22Rv1 (cell line): ENCODE data around the gene AQP9.

Experiments
- H3K27ac ChIP-seq: fragments of 450-650 bp; 2 replicates; pipeline ENCODE4 v1.5.1; 2017
- ZFX ChIP-seq: fragments of 450-650 bp; IDR thresholded peaks from 2 replicates; pipeline ENCODE4 v1.6.1; 2017; ENCODE audit warnings: antibody characterized with exemption, borderline replicate concordance
- TF ChIP-seq, protein P1 (sequence below): fragments of 450-650 bp; IDR thresholded peaks from 2 replicates; pipeline ENCODE4 v1.5.1; 2017; ENCODE audit warnings: mild to moderate bottlenecking

Gene AQP9

DNA sequence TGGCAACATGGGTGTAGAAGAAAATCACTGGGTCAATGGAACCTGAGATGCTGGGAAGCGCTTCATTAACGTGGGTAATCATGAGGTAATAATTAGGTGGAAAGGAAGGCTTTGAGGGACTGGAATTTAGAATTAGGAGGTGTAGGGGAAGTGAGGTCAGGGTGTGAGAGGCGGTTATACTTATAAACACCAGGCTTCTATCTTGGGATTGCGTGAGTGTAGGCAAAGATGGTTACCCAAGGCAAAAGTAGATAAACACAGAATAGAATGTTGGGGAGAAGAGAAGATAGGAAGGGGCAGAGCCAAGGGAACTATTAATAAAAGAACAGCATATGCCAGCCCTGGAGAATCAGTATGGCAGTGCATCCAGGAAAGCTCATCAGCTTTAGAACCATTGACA, 3.3 kb upstream of the AQP9 start:
- no peak overlapping the region for H3K27ac ChIP-seq
- TF ChIP-seq, protein P1, sequence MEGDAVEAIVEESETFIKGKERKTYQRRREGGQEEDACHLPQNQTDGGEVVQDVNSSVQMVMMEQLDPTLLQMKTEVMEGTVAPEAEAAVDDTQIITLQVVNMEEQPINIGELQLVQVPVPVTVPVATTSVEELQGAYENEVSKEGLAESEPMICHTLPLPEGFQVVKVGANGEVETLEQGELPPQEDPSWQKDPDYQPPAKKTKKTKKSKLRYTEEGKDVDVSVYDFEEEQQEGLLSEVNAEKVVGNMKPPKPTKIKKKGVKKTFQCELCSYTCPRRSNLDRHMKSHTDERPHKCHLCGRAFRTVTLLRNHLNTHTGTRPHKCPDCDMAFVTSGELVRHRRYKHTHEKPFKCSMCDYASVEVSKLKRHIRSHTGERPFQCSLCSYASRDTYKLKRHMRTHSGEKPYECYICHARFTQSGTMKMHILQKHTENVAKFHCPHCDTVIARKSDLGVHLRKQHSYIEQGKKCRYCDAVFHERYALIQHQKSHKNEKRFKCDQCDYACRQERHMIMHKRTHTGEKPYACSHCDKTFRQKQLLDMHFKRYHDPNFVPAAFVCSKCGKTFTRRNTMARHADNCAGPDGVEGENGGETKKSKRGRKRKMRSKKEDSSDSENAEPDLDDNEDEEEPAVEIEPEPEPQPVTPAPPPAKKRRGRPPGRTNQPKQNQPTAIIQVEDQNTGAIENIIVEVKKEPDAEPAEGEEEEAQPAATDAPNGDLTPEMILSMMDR, result no peak
- no peak for TF ChIP-seq ZFX

DNA sequence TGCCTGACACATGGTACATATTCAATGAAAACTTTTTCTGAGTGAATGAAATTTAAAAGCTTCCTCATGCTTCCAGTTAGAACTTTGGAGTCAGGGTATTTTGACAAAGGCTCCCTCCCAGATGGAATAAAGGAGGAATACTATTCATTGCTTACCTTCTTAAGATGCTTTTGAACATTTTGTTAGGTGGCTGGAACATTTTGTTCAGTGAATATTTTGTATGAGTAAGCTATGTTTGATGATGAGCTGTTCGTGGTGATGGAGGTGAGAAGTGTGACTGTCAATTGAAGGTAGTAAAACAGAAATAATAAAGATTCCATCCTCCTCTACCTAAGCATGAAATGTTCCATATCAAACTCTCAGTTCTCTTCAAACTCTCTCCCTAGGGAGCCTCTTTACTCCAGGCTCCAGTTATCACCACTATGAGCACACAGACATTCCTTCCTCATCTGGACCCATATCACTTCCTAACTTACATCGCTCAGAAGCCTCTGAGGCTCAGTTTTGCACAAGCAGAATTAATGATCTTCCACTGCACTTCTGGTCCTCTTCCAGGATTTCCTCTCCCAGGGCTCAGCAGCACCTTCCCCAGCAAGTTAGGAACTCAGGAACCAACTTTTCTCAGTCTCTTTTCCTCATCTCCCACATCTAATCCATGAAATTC, 2.5 kb upstream of the AQP9 start:
- no peak overlapping the region for H3K27ac ChIP-seq
- TF ChIP-seq ZFX, result no peak
- TF ChIP-seq, protein P1, result no peak

DNA sequence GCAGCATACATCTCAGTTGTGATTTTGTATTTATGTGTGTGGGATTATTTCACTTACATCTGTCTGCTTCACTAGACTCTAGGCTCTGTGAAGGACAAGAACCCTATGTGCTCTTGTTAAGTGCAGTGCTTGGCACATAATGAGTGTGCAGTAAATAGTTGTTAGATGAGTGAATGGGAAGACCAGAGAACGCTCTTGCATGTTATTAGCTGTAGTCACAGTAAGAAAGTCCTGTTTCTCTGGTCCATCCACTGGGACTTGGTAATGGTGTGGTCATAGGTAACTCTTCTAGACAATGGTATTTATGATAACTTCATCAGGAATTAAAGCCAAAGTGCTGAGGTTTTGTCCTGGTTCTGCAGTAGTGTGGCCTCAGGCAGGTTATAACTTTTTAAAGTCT, 1.4 kb upstream of the AQP9 start:
- no peak for TF ChIP-seq ZFX
- TF ChIP-seq, protein P1, result no peak

DNA sequence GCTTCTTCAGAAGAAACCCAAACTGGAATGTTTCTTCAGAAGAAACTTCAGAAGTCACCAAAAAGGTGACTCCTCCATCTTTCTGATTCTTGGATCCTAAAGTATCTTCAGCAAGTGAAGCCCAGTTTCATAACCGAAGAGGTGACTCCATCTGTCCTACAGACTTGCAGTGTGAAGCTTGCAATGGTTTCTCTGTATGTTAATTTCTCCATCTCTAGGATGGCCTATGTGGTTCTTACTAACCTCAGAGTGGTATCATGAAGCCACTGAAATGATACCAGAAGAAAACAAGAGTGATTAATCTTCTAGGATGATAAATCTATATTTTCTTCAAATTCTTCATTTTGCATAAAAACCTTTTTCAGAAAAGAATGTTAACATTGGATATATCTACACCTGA, 495 bp upstream of the AQP9 start:
- H3K27ac ChIP-seq, result no peak overlapping the region
- TF ChIP-seq, protein P1, result no peak
- no peak for TF ChIP-seq ZFX

More for the DNA sequence above, 1.4 kb upstream of the AQP9 start:
- H3K27ac ChIP-seq, result no peak overlapping the region

DNA sequence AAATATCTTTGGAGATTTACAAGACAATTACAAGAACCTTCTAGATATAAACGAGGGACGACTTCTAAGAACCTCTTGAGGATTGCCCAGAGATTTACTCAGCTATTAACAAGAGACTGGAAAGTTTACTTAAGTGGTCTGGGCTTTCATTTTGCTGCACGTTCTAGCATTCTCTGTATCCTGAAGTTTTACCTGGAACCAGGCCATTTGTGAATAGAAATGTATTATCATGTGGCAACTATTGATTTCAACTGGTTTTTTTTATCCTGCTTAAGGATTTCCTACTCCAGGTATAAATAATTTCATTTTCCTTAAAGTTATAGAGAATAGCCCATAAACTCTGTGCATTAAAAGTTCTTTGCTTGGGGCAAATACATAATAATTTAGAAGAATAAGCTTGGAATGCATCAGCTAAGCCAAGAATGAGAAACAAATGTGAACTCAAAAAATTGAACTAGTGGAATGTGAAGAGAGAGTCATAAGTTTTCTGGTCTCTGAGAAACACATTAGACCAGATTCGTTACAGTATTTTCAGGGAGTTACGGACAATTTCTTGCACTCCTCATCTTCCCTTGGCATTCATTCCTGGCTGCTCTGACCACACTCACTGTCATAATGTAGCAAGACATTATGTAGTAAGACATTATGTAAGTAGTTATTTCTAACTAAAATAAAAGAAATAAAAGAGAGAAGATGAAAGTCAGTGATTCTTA, 1.3 kb downstream of the AQP9 start:
- H3K27ac ChIP-seq, result no peak overlapping the region
- TF ChIP-seq, protein P1, result no peak
- no peak for TF ChIP-seq ZFX

DNA sequence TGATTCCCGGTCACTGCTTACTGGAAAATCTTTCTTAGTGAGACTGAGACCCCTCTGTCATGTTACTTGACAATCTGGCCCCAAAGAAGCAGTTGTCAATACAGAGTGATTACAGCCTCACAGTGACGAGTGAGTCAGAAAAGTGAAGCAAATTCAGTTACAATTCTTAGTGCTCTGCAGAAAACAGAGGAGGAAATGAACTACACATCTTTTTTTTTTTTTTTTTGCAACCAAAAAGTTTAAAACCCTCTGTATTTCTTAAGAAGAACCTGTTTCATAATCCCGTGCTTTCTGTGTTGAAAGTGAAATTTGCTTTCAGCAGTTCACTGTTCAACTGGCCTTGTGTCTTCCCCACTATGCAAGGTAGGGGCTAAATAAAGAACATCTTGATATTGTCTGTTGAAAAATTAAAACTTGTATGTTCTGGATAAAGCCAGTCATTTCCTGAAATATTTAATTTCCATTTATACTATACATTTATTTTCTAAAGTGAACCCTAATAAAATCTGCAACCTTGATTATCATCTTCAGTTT, 1.9 kb downstream of the AQP9 start:
- TF ChIP-seq, protein P1, result no peak
- TF ChIP-seq ZFX, result no peak
- H3K27ac ChIP-seq, result no peak overlapping the region

DNA sequence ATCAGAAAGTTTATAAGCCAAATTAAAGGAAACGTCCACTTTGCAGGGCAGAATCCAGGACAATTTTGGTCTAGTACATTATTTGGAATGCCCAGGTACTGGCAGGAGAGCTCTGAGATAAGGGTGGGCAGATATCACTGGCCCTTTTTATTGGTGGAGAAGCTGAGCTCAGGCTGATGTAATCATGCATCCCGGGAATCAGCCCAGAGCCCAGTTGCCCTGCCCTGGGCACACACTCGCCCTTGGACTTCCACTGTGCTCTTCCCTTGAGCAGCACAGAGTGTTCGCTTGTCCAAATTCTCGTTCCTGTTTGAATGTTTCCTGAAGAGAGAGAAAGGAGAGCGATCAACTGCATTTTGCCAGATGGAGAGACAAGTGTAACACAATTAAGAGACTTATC, 3.7 kb downstream of the AQP9 start:
- TF ChIP-seq, protein P1, result no peak
- TF ChIP-seq ZFX, result no peak
- H3K27ac ChIP-seq, result no peak overlapping the region
